ENCODE results near the gene KRTAP20-2.
A peak's percentile ranks its signal among the peaks of the same experiment; 100 is the strongest.

The KRTAP20-2 gene

GRCh38 chr21:30625449-30626165 is 9.4 kb upstream of the KRTAP20-2 start:
- no peak for DNase-seq (ENCODE audit: low read depth in 2 of 2)
- H3K4me3 ChIP-seq (replicated peaks in 1 of 2; ENCODE audit: low read depth in 2 of 2, low read length in 2 of 2), result no peak overlapping the region
- no peak for TF ChIP-seq CTCF (IDR thresholded peaks at IDR 0.05; ENCODE audit: low read depth, low read length)

GRCh38 chr21:30628109-30628508 is 6.9 kb upstream of the KRTAP20-2 start:
- TF ChIP-seq CTCF (IDR thresholded peaks at IDR 0.05; ENCODE audit: low read depth, low read length), result no peak
- H3K4me3 ChIP-seq (replicated peaks in 1 of 2; ENCODE audit: low read depth in 2 of 2, low read length in 2 of 2), result no peak overlapping the region

GRCh38 chr21:30629200-30629599 is 5.8 kb upstream of the KRTAP20-2 start:
- no peak overlapping the region for H3K4me3 ChIP-seq (replicated peaks in 1 of 2; ENCODE audit: low read depth in 2 of 2, low read length in 2 of 2)
- peak in 1 of 2 donors; percentile 0 for DNase-seq (ENCODE audit: low read depth in 2 of 2)
- TF ChIP-seq CTCF (IDR thresholded peaks at IDR 0.05; ENCODE audit: low read depth, low read length), result no peak

More at GRCh38 chr21:30628109-30628508, 6.9 kb upstream of the KRTAP20-2 start:
- no peak for DNase-seq (ENCODE audit: low read depth in 2 of 2)

- no peak overlapping the region for H3K4me3 ChIP-seq (replicated peaks in 1 of 2; ENCODE audit: low read depth in 2 of 2, low read length in 2 of 2)
- DNase-seq (ENCODE audit: low read depth in 2 of 2), result no peak
- no peak for TF ChIP-seq CTCF (IDR thresholded peaks at IDR 0.05; ENCODE audit: low read depth, low read length)
These were observed 3.7 kb downstream of the KRTAP20-2 start for GRCh38 chr21:30638686-30639085.

- no peak for DNase-seq (ENCODE audit: low read depth in 2 of 2)
- H3K4me3 ChIP-seq (replicated peaks in 1 of 2; ENCODE audit: low read depth in 2 of 2, low read length in 2 of 2), result no peak within 1 kb of the TSS
- TF ChIP-seq CTCF (IDR thresholded peaks at IDR 0.05; ENCODE audit: low read depth, low read length), result no peak
These were observed 7.6 kb downstream of the KRTAP20-2 start, which contains the start of gene KRTAP20-3 for GRCh38 chr21:30642564-30642963. Gene KRTAP20-3, plus strand, starts transcription at chr21:30642864.

- no peak overlapping the region for H3K4me3 ChIP-seq (replicated peaks in 1 of 2; ENCODE audit: low read depth in 2 of 2, low read length in 2 of 2)
- TF ChIP-seq CTCF (IDR thresholded peaks at IDR 0.05; ENCODE audit: low read depth, low read length), result no peak
- no peak for DNase-seq (ENCODE audit: low read depth in 2 of 2)
These were observed 12.0 kb downstream of the KRTAP20-2 start for GRCh38 chr21:30646904-30647414.
